NT2/D1 (cell line): ENCODE measurements around the gene ODC1.

Experiments
- DNase-seq: peaks from one replicate; pipeline ENCODE4 v3.0.0-alpha.2; 2011; ENCODE audit warnings: low read depth, low spot score
- H3K27me3 ChIP-seq: 2 replicates; pipeline ENCODE4 v1.6.0; 2011; ENCODE audit warnings: mild to moderate bottlenecking; ENCODE audit not compliant: insufficient read length, insufficient read depth
- H3K36me3 ChIP-seq: 2 replicates; pipeline ENCODE4 v1.6.1; 2011; ENCODE audit warnings: mild to moderate bottlenecking, low read length, mixed read lengths; ENCODE audit not compliant: insufficient read depth, insufficient read length
- H3K4me1 ChIP-seq: 2 replicates; pipeline ENCODE4 v1.5.1; 2011; ENCODE audit not compliant: insufficient read depth, insufficient read length
- H3K4me3 ChIP-seq: 2 replicates; pipeline ENCODE4 v1.5.1; 2011; ENCODE audit warnings: low read depth; ENCODE audit not compliant: insufficient read length
- H3K9ac ChIP-seq: 2 replicates; pipeline ENCODE4 v1.6.0; 2011; ENCODE audit warnings: low read depth; ENCODE audit not compliant: insufficient read length
- H3K9me3 ChIP-seq: 2 replicates; pipeline ENCODE4 v1.5.1; 2011; ENCODE audit warnings: mild to moderate bottlenecking, low read length; ENCODE audit not compliant: insufficient read depth
- SUZ12 ChIP-seq: IDR thresholded peaks from 2 replicates; pipeline ENCODE4 v1.6.1; 2011; ENCODE audit not compliant: insufficient read length, insufficient read depth; ENCODE audit errors: extremely low read depth
- YY1 ChIP-seq: IDR thresholded peaks from 2 replicates; pipeline ENCODE4 v1.6.1; 2011; ENCODE audit not compliant: insufficient read length, insufficient read depth
- ZNF274 ChIP-seq: IDR thresholded peaks from 2 replicates; pipeline ENCODE4 v1.6.1; 2011; ENCODE audit warnings: mild to moderate bottlenecking, low read depth, low read length

Gene ODC1

DNA sequence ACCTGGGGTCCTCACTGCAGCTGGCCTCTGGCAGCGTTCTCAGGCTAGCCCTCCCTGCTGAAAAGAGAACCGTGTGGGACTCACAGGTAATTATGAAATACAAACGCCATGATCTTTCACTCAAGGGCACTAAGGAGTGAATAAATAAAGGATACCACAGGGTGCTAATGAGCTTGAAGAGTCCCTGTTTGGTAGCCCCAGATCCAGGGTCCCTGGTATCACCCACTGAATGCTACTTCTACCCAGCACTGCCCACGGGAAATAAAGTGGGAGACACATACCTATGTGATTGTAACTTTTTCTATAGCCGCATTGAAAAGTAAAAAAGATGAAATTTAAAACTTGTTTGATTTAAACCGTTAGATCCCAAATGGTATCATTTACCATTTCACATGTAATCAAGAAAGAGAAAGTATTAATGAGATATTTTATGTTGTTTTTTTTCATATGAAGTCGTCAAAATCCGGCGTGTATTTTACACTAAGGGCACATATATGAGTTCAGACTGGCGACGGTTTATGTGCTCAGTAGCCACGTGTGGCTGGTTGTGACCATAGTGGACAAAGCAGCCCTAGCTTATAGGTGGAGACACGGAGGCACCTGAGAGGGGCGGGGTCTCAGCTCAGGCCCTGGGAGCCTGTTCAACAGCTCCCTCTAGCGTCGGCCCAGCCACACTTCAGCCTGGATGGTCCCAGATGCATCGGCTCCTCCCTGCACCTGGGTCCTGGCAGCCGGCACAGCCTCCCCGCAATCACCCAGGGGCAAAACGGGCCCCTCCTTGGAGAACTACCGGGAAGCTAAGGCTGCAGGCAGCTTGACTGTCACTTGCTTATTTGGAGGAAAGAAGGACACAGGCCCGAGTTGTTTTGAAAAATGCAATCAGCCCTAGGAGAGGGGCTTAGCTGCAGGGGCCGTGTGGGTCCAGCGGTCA, 39.2 kb downstream of the ODC1 start:
- Histone ChIP-seq H3K4me3 (no peak overlapping the region), H3K9me3 (peaks cover 7% of the 10 kb centered on the region; the same call in 1 of the 2 replicates), H3K4me1 (peaks cover 6% of the 10 kb centered on the region), H3K9ac (peak overlapping the region; percentile 36), H3K36me3 (peaks cover 8% of the 10 kb centered on the region), H3K27me3 (no peaks in the 10 kb centered on the region)
- TF ChIP-seq SUZ12 (no peak), ZNF274 (no peak), YY1 (no peak)
- DNase-seq = peak; percentile 77

DNA sequence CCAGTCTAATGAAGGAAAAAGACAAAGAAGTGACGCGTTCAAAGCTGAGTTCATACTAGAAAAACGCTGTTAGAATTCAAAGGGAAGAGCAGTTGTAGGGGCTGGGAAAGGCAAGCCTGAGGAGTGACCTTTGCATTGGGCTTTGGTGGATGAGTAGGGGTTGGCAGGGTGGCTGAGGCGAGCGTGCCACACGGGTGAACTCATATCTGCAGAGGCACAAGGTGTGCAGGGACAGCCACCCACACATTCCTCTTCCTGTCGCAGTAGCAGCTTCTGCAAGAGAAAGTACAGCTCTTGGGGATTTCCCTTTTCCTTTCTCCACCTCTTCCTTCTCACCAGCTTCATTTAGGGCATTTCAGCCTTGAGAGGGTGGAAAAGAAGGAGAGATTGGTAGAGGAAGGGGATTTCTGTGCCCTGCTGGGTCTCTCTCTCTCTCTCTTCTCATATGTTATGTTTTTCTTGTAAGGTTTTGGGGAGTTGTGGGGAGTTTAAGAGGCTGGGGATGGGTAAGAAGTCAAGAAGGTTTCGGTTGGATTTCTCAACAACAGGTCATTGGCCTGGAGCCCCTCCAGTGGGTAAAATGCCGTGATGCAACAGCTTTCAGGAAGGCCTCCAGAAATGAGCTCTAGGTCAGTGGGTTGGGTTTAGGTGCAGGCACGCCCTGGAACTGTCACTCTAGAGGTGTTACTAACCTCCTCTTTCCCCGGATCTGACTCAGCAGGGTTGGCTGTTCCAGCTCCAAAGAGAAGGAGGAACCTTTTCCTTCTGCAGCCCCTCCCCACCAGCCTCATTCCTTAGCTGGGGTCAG, 40.1 kb downstream of the ODC1 start:
- Histone ChIP-seq H3K9ac (no peak overlapping the region), H3K27me3 (no peaks in the 10 kb centered on the region), H3K4me3 (no peak overlapping the region), H3K36me3 (peaks cover 8% of the 10 kb centered on the region), H3K4me1 (peaks cover 6% of the 10 kb centered on the region), H3K9me3 (peaks cover 7% of the 10 kb centered on the region; the same call in 1 of the 2 replicates)
- TF ChIP-seq ZNF274 = no peak
- no peak for TF ChIP-seq YY1
- no peak for TF ChIP-seq SUZ12
- DNase-seq = peak; percentile 30

DNA sequence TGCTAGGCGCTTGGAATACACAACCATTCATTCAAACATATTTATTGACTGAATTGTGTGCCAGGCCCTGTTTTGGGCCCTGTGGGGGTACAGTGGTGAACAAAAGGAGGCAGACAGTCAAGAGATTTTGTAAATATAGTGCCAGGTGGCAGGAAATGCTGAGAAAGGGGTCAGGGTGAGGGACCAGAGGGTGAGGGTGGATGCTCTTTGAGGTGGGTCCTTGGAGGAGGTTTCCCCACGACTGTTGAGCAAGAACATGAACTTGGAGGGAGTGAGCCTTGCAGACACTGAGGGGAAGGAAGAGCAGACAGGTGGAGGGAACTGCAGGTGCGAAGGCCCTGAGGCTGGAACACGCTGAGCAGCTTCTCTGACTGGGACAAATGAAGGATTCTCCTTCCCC, 40.7 kb downstream of the ODC1 start:
- no peak for TF ChIP-seq SUZ12
- no peak for TF ChIP-seq ZNF274
- H3K4me1 ChIP-seq = peaks cover 6% of the 10 kb centered on the region
- no peaks in the 10 kb centered on the region for H3K27me3 ChIP-seq
- peaks cover 8% of the 10 kb centered on the region for H3K36me3 ChIP-seq
- no peak overlapping the region for H3K9ac ChIP-seq
- no peak overlapping the region for H3K4me3 ChIP-seq
- no peak for DNase-seq
- peaks cover 5% of the 10 kb centered on the region; the same call in 1 of the 2 replicates for H3K9me3 ChIP-seq

DNA sequence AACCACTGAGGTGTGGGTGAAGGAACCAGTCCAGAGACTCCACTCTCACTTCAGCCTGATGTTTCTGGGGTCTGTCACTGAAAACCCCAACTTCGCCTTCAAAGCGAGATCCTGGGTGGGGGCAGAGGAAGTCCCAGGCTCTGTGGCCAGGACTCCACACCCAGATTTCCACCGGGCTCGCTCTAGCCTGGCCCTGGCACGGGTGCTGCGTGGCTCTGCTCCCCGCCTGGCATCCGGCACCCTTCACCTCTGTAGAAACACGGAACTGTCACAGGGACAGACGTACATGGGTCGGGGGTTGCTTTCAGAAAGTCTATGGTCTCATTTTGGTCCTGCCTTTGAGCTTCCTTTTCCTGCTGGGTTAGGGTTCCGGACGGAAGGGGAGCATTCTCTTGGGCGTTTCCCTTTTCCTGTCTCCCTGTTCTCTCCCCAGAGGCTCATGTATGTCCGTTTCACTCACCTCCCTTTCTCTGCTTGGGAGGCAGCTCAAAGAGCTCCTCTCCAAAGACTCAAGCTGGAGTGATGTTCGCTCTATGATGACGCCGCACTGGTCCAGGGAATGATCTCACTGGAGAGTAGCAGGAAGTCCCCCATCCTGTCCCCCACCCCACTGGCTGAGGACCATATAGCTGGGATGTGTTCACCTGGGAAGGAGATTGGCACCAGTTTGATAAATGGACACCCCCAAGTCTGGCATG, 41.5 kb downstream of the ODC1 start:
- peaks cover 3% of the 10 kb centered on the region for H3K36me3 ChIP-seq
- H3K4me3 ChIP-seq = no peak overlapping the region
- no peak overlapping the region for H3K9ac ChIP-seq
- TF ChIP-seq YY1 (no peak), ZNF274 (no peak), SUZ12 (no peak)
- H3K27me3 ChIP-seq = no peaks in the 10 kb centered on the region
- no peak for DNase-seq
- peaks cover 4% of the 10 kb centered on the region for H3K4me1 ChIP-seq
- no peaks in the 10 kb centered on the region for H3K9me3 ChIP-seq

DNA sequence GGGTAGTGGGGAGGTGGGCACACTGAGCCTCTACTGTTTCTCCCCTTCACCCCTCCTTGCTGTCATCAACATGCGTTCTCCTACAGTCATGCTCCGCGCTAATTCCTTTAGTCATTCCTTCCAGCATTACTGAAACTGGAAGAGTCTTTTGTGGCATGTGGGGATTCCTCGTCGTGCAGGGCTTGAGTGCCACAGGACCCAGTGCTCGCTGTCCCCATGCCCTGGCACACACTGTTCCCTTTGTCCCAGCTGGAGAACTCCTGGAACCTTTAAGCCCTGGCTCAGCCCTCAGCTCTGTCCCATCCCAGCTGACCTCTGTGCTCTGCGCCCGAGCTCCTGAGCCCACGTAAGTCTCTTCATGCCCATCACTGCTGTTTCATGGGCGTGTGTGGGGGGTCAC, 42.1 kb downstream of the ODC1 start:
- no peaks in the 10 kb centered on the region for H3K27me3 ChIP-seq
- H3K36me3 ChIP-seq = peaks cover under 1% of the 10 kb centered on the region
- peaks cover 4% of the 10 kb centered on the region for H3K4me1 ChIP-seq
- DNase-seq = no peak
- H3K9ac ChIP-seq = no peak overlapping the region
- no peaks in the 10 kb centered on the region for H3K9me3 ChIP-seq
- H3K4me3 ChIP-seq = no peak overlapping the region
- TF ChIP-seq ZNF274 = no peak

DNA sequence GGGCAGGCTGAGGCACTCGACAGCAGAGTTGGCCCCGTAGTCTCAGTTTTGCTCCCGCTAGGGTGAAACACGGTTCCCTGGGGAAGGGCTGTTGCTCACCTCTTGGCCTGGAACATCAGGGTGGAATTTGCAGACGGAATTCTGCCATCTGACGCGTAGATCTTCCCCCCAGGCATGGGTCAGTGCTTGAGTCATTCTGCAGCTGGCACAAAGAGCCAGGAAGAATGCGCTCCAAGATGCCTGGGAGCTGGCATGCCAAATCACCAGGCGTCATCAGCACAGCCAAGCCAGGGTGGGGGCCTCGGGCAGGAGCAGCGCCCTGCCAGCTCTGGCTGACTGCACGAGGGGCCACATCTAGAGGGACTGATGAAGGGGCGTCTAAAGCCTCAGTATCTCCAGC, 42.7 kb downstream of the ODC1 start:
- H3K4me1 ChIP-seq = peaks cover 2% of the 10 kb centered on the region

More for the DNA sequence above, 42.7 kb downstream of the ODC1 start:
- H3K9me3 ChIP-seq = no peaks in the 10 kb centered on the region
- no peak overlapping the region for H3K4me3 ChIP-seq
- TF ChIP-seq SUZ12 (no peak), YY1 (no peak), ZNF274 (no peak)
- H3K27me3 ChIP-seq = no peaks in the 10 kb centered on the region
- no peak overlapping the region for H3K9ac ChIP-seq
- DNase-seq = no peak
- H3K36me3 ChIP-seq = peaks cover 6% of the 10 kb centered on the region
